NCI-H446 treated with DMSO at 0.1 percent for 48 hours (cell line): Measurements from ENCODE around the gene TCERG1L.
"Not testable (repeated sequence)": the region's sequence is repeated elsewhere in the genome, so short reads cannot be mapped to it uniquely, and the experiment has no call there.

ENCODE experiments used
- DNase-seq: peaks from one replicate; lab custom pipeline; 2025; lab: John Stamatoyannopoulos, UW

The TCERG1L gene

GRCh38 chr10:131162866-131163843 lies 148.4 kb downstream of the TCERG1L start:
- DNase-seq = no peak

- DNase-seq = no peak
These were observed 149.3 kb downstream of the TCERG1L start for GRCh38 chr10:131162211-131162610.

GRCh38 chr10:131161087-131161486 lies 150.4 kb downstream of the TCERG1L start:
- DNase-seq = no peak

- no peak for DNase-seq
These were observed 151.2 kb downstream of the TCERG1L start for GRCh38 chr10:131160219-131160875.

GRCh38 chr10:131159771-131160170 lies 151.8 kb downstream of the TCERG1L start:
- DNase-seq = no peak

- DNase-seq = no peak
These were observed 152.8 kb downstream of the TCERG1L start for GRCh38 chr10:131158695-131159094.

GRCh38 chr10:131157899-131158298 lies 153.6 kb downstream of the TCERG1L start:
- DNase-seq = no peak

GRCh38 chr10:131155876-131156230 lies 155.7 kb downstream of the TCERG1L start:
- DNase-seq = no peak

GRCh38 chr10:131155218-131155875 lies 156.2 kb downstream of the TCERG1L start:
- no peak for DNase-seq

GRCh38 chr10:131154306-131155025 lies 157.1 kb downstream of the TCERG1L start:
- no peak for DNase-seq

- not testable (repeated sequence) for DNase-seq
These were observed 159.1 kb downstream of the TCERG1L start for GRCh38 chr10:131152456-131152855.

- no peak for DNase-seq
These were observed 161.4 kb downstream of the TCERG1L start for GRCh38 chr10:131150126-131150525.

GRCh38 chr10:131149586-131149985 lies 161.9 kb downstream of the TCERG1L start:
- no peak for DNase-seq

GRCh38 chr10:131149111-131149510 lies 162.4 kb downstream of the TCERG1L start:
- no peak for DNase-seq

GRCh38 chr10:131148270-131148669 lies 163.3 kb downstream of the TCERG1L start:
- DNase-seq = no peak

- no peak for DNase-seq
These were observed 164.1 kb downstream of the TCERG1L start for GRCh38 chr10:131147301-131147975.

- no peak for DNase-seq
These were observed 164.7 kb downstream of the TCERG1L start for GRCh38 chr10:131146790-131147189.

GRCh38 chr10:131145756-131146155 lies 165.8 kb downstream of the TCERG1L start:
- no peak for DNase-seq

- no peak for DNase-seq
These were observed 166.7 kb downstream of the TCERG1L start for GRCh38 chr10:131144711-131145375.

- DNase-seq = no peak
These were observed 167.3 kb downstream of the TCERG1L start for GRCh38 chr10:131144196-131144595.
